ENCODE data around the gene RMDN2. TPM values are rescaled to one million over a fixed set of nuclear protein-coding genes. Genes with fewer than 3 reads are reported as not detected.

Gene RMDN2
- polyA plus RNA-seq, 1 donor (not counting 4 experiments of a cell fraction or from before 2014, with no cell fraction given) = 9.3 TPM

GRCh38 chr2:38029512-38029911 lies 104.4 kb downstream of the RMDN2 start:
- no peak overlapping the region for H2AFZ ChIP-seq (ENCODE audit: control insufficient read depth, low read length)
- dilution Hi-C loops (cut with MboI; ENCODE audit: extremely low pct_ligation_motif_present, low sequenced_read_pairs) = no loop called here
- no peak overlapping the region for H3K27ac ChIP-seq (ENCODE audit: control insufficient read depth, insufficient read depth, low read length)
- DNase-seq (ENCODE audit: low read depth, low spot score) (no peak), FAIRE-seq (no peak)
- TF ChIP-seq CTCF (optimal IDR thresholded peaks at IDR 0.05 in 1 of 3, IDR thresholded peaks at IDR 0.05 in 1 of 3, conservative IDR thresholded peaks at IDR 0.05 in 1 of 3; ENCODE audit: extremely low read depth in 1 of 3, insufficient read depth in 2 of 3, low read length in 3 of 3) (no peak), EZH2 (IDR thresholded peaks at IDR 0.05; ENCODE audit: low read length) (no peak)
- no peaks in the 10 kb centered on the region for H3K36me3 ChIP-seq (ENCODE audit: control insufficient read depth in 2 of 2, extremely low read depth in 1 of 2, insufficient read depth in 2 of 2, low read length in 2 of 2)
- no peak overlapping the region for H3K4me3 ChIP-seq (ENCODE audit: control insufficient read depth in 2 of 3, extremely low read depth in 1 of 3, insufficient read depth in 2 of 3, low read depth in 1 of 3, low read length in 3 of 3)
- peaks cover 6% of the 10 kb centered on the region for H3K4me1 ChIP-seq (ENCODE audit: control insufficient read depth, extremely low read depth, insufficient read depth, low read length)
- no peaks in the 10 kb centered on the region for H3K9me1 ChIP-seq (ENCODE audit: control insufficient read depth, extremely low read depth, insufficient read depth, low read length)
- H3K4me2 ChIP-seq (ENCODE audit: control insufficient read depth, extremely low read depth, insufficient read depth, low read depth, low read length) = no peak overlapping the region
- no peaks in the 10 kb centered on the region for H3K27me3 ChIP-seq (ENCODE audit: control insufficient read depth, extremely low read depth, insufficient read depth, low read length)
- no peaks in the 10 kb centered on the region for H3K9me3 ChIP-seq (ENCODE audit: control insufficient read depth, low read depth, low read length)
- no peaks in the 10 kb centered on the region for H3K79me2 ChIP-seq (ENCODE audit: control insufficient read depth, insufficient read depth, low read length)
- no peak overlapping the region for H3K9ac ChIP-seq (ENCODE audit: control insufficient read depth, extremely low read depth, insufficient read depth, low read length)
- no peaks in the 10 kb centered on the region for H4K20me1 ChIP-seq (ENCODE audit: control insufficient read depth, extremely low read depth, insufficient read depth, low read length)

GRCh38 chr2:38030635-38031355 lies 105.7 kb downstream of the RMDN2 start:
- Histone ChIP-seq H3K9ac (ENCODE audit: control insufficient read depth, extremely low read depth, insufficient read depth, low read length) (no peak overlapping the region), H3K36me3 (ENCODE audit: control insufficient read depth in 2 of 2, extremely low read depth in 1 of 2, insufficient read depth in 2 of 2, low read length in 2 of 2) (no peaks in the 10 kb centered on the region), H2AFZ (ENCODE audit: control insufficient read depth, low read length) (no peak overlapping the region), H3K9me3 (ENCODE audit: control insufficient read depth, low read depth, low read length) (no peaks in the 10 kb centered on the region), H3K4me2 (ENCODE audit: control insufficient read depth, extremely low read depth, insufficient read depth, low read depth, low read length) (no peak overlapping the region), H3K4me3 (ENCODE audit: control insufficient read depth in 2 of 3, extremely low read depth in 1 of 3, insufficient read depth in 2 of 3, low read depth in 1 of 3, low read length in 3 of 3) (no peak overlapping the region), H4K20me1 (ENCODE audit: control insufficient read depth, extremely low read depth, insufficient read depth, low read length) (no peaks in the 10 kb centered on the region), H3K27ac (ENCODE audit: control insufficient read depth, insufficient read depth, low read length) (no peak overlapping the region), H3K27me3 (ENCODE audit: control insufficient read depth, extremely low read depth, insufficient read depth, low read length) (no peaks in the 10 kb centered on the region), H3K4me1 (ENCODE audit: control insufficient read depth, extremely low read depth, insufficient read depth, low read length) (peaks cover 6% of the 10 kb centered on the region), H3K79me2 (ENCODE audit: control insufficient read depth, insufficient read depth, low read length) (no peaks in the 10 kb centered on the region), H3K9me1 (ENCODE audit: control insufficient read depth, extremely low read depth, insufficient read depth, low read length) (no peaks in the 10 kb centered on the region)
- no peak for TF ChIP-seq EZH2 (IDR thresholded peaks at IDR 0.05; ENCODE audit: low read length)
- TF ChIP-seq CTCF (optimal IDR thresholded peaks at IDR 0.05 in 1 of 3, IDR thresholded peaks at IDR 0.05 in 1 of 3, conservative IDR thresholded peaks at IDR 0.05 in 1 of 3; ENCODE audit: extremely low read depth in 1 of 3, insufficient read depth in 2 of 3, low read length in 3 of 3) = no peak
- FAIRE-seq (no peak), DNase-seq (ENCODE audit: low read depth, low spot score) (no peak)
- dilution Hi-C loops (cut with MboI; ENCODE audit: extremely low pct_ligation_motif_present, low sequenced_read_pairs) = no loop called here

Measured in keratinocyte (primary cell).